K562 (cell line): ENCODE measurements around the gene DCST1. TPM values are rescaled to one million over a fixed set of nuclear protein-coding genes. Genes with fewer than 3 reads are reported as not detected.

ENCODE experiments used
- ARID3B ChIP-seq: fragments of 250-450 bp; sonication (Bioruptor Pico); IDR thresholded peaks from 2 replicates; pipeline ENCODE4 v1.4.0; 2020; ENCODE audit warnings: borderline replicate concordance
- CTCF ChIP-seq, 3 experiments: IDR thresholded peaks in 2 of 3; conservative IDR thresholded peaks in 1 of 3; 2 replicates each; pipeline ENCODE4 v1.5.1; 2011 to 2012; ENCODE audit warnings: low read length in 3 of 3, mild to moderate bottlenecking in 3 of 3, control low read depth in 2 of 3, improper control_type of control experiment in 1 of 3, inconsistent platforms in 1 of 3, low read depth in 1 of 3, mixed read lengths in 1 of 3, moderate library complexity in 1 of 3; ENCODE audit not compliant: insufficient read depth in 2 of 3
- HDAC2 ChIP-seq: fragments of 450-650 bp; IDR thresholded peaks from 2 replicates; pipeline ENCODE4 v1.6.1; 2016; ENCODE audit warnings: mild to moderate bottlenecking
- KDM2B ChIP-seq: fragments of 250-450 bp; sonication (Bioruptor Pico); IDR thresholded peaks from 2 replicates; pipeline ENCODE4 v1.8.0; 2021; ENCODE audit warnings: mild to moderate bottlenecking, moderate library complexity
- NCOA2 ChIP-seq, 2 experiments: fragments of 450-650 bp; IDR thresholded peaks; 2 replicates each; pipeline ENCODE4 v1.6.1; 2018; ENCODE audit warnings: mild to moderate bottlenecking in 2 of 2, moderate library complexity in 1 of 2; ENCODE audit not compliant: partially characterized antibody in 2 of 2
- POLR2AphosphoS5 ChIP-seq: IDR thresholded peaks from 2 replicates; pipeline ENCODE4 v1.6.1; 2011; ENCODE audit warnings: mild to moderate bottlenecking, low read depth, low read length, moderate library complexity; ENCODE audit not compliant: control insufficient read depth, insufficient read depth
- RBBP5 ChIP-seq: fragments of 200-600 bp; sonication (generic); IDR thresholded peaks from 2 replicates; pipeline ENCODE4 v1.6.1; 2012; ENCODE audit warnings: borderline replicate concordance, mild to moderate bottlenecking, low read length, control low read depth, inconsistent platforms; ENCODE audit not compliant: insufficient read depth, poor library complexity, severe bottlenecking
- TAF1 ChIP-seq: IDR thresholded peaks from 2 replicates; pipeline ENCODE4 v1.6.1; 2011; ENCODE audit warnings: mild to moderate bottlenecking, low read length, moderate library complexity; ENCODE audit not compliant: insufficient read depth, control insufficient read depth, severe bottlenecking; ENCODE audit errors: extremely low read depth
- UBTF ChIP-seq, 2 experiments: IDR thresholded peaks; 2 replicates each; pipeline ENCODE4 v1.6.1; 2012; ENCODE audit warnings: improper control_type of control experiment in 2 of 2, low read depth in 2 of 2, low read length in 2 of 2, borderline replicate concordance in 1 of 2
- ZBTB2 ChIP-seq: fragments of 450-650 bp; IDR thresholded peaks from 2 replicates; pipeline ENCODE4 v1.6.1; 2016; ENCODE audit warnings: antibody characterized with exemption
- ZNF398 ChIP-seq: fragments of 250-450 bp; sonication (Bioruptor Pico); IDR thresholded peaks from 2 replicates; pipeline ENCODE4 v1.8.0; 2021; ENCODE audit warnings: moderate library complexity, mild to moderate bottlenecking, inconsistent platforms
- polyA plus RNA-seq, 8 experiments: library from polyadenylated mRNA; depleted of rRNA in 4 of 8; stranded (reverse) in 5 of 8; unstranded in 3 of 8; fragments of >200 nt; fragmentation: Nextera tagmentation in 2 of 8; fragmentation: Illumina TruSeq in 1 of 8; extraction: Ambion mirVana in 2 of 8; extraction: Trizol in 1 of 8; gene quantifications; 2 replicates each; pipeline versions ENCODE4 v1.2.1 to v1.2.3, GENCODE V29; 2011 to 2014; ENCODE audit warnings: inconsistent platforms in 1 of 8, missing spikeins in 1 of 8
- total RNA-seq, 7 experiments: library from RNA; depleted of rRNA in 6 of 7; stranded (reverse); fragments of >200 nt in 6 of 7; fragmentation: Illumina TruSeq in 2 of 7; extraction: Trizol in 2 of 7; gene quantifications; 2 replicates each; pipeline versions ENCODE4 v1.2.1 to v1.2.3, GENCODE V29; 2011 to 2021; ENCODE audit warnings: low replicate concordance in 1 of 7

The DCST1 gene
- total and polyA plus RNA-seq, 9 of the 15 experiments (the other 6 are each of a cell fraction or from before 2014, with no cell fraction given) = not detected

GRCh38 chr1:154998818-154999570 lies 34.6 kb upstream of the DCST1 start (continued):
- TF ChIP-seq ZBTB2 = peak; percentile 15; the same call in 1 of the 2 replicates
- TF ChIP-seq NCOA2 (IDR thresholded peaks at IDR 0.05; ENCODE audit: partially characterized antibody in 2 of 2) = no peak
- TF ChIP-seq ZNF398 = no peak
- no peak for TF ChIP-seq HDAC2
- peak; percentile 50; the same call in 1 of the 2 replicates for TF ChIP-seq POLR2AphosphoS5
- TF ChIP-seq UBTF (IDR thresholded peaks at IDR 0.05; ENCODE audit: borderline replicate concordance in 1 of 2, low read depth in 2 of 2, low read length in 2 of 2) = peak in 1 of 2 experiments; percentile 95; a peak in 2 of 4 replicates
- 0 out of 2 replicates have a peak, but pooled peaks have one; percentile 59 for TF ChIP-seq KDM2B (CRISPR knock-in tag)
- TF ChIP-seq CTCF (IDR thresholded peaks at IDR 0.05 in 2 of 3, conservative IDR thresholded peaks at IDR 0.05 in 1 of 3; ENCODE audit: insufficient read depth in 2 of 3, low read depth in 1 of 3, low read length in 3 of 3) = peak; percentile 92 to 97 (median 95)
- TF ChIP-seq RBBP5 = no peak
- TF ChIP-seq ARID3B = no peak
- peak; percentile 35 for TF ChIP-seq TAF1
